Islet of Langerhans (tissue), 1 donor: ENCODE measurements around the gene MR1.
A peak's percentile ranks its signal among the peaks of the same experiment; 100 is the strongest.

ENCODE experiments used
- FAIRE-seq: peaks from one replicate; lab custom pipeline; 2011; peaks lifted over from hg19 to GRCh38; lab: Jason Lieb, UNC

MR1 gene

DNA sequence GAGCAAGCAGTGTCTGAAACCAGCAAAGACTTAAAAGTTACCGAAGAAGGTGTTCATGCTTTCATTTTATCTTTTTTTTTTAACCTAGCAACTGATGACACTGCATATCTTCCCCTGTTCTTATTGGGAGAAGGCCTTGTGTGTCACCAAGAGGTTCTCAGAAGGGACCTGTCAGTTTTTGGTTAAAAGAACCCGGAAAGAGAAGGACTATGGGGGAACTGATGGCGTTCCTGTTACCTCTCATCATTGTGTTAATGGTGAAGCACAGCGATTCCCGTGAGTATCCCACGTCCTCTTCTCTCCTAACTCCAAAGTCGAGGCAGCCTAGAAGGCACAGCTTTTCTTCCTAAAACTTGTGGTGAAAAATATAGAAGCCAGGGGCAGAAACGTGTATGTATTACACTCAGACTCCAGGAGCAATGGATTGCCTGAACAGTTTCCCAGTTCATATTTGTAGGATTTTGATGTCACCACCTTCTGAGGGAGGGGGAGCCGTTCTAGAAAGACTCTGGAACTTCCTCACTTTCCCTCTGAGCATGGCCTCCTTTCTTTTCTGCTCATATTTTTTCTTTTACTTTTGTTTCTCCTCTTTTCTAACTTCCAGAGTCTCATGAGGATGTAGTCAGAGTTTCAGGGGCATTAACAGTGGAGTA is at the start of gene MR1:
MR1 (plus strand) TSS at position 185 of the 653 bp plus-strand sequence; CDS start at position 210, 25 bp downstream.
- FAIRE-seq = peak; percentile 78

DNA sequence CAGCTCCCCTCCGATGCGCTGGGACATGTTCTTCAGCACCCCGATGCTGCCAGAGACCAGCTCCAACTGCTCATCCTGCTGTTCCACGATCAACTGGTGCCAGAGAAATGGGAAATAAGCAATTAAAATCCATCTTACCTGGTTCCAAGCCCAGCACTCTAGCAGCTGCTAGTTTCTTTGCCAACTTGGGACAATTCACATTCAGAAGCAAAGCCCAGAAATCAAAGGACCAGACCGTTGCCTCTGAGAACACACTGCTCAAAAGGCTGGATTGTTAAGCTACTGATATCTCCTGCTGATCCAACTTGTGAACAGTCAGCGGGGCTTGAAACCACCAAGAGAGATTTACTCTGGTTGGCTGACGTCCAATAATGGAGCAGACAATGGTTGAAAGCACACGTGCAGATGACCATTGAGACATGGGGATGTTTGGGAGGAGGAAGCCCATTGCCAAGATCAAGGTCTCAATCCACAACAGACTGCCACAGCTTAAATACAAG is 45.5 kb upstream of the MR1 start:
- no peak for FAIRE-seq

DNA sequence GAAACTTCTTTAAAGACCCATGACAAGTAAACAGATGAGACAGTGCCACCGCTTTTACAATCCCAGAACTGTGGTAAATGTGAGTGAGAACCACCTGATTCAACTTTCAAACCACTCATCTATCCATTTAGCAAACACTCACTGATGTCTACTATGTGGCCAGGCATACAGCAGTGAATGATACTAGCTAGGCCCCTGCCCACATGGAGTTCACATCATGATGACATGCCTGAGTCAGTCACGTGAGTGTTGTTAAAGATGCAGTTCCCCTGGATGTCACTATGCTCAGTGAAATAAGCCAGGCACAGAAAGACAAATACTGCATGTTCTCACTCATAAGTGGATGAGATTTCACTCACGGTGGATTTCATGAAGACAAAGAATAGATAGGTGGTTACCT is 39.5 kb upstream of the MR1 start:
- FAIRE-seq = no peak

DNA sequence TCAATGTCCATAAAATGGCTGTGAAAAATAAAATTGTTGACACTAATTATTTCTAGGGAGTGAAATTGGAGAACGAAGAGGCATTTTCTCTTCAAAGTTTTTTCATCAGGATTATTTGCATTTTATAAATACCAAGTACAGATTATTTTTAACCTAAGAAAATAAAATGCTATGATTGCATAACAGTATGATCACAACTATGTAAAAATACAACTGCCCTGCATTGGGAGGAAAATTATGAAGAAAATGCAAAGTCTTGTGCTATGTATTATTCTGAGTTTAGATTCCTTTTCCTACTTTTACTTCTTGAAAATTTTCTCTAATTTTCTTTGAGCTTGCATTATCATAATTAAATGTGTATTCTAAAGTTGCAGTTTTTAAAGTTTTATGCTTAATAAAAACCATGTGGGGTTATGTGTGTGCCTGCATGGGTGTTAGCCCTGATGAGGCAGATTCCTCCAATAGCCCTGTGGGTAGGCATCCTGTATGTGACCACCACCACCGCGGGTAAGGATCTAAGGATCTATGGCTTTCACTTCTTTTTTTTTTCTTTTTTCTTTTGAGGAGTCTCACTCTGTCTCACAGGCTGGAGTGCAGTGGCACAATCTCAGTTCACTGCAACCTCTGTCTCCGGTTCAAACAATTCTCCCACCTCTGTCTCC is 35.8 kb upstream of the MR1 start:
- no peak for FAIRE-seq

DNA sequence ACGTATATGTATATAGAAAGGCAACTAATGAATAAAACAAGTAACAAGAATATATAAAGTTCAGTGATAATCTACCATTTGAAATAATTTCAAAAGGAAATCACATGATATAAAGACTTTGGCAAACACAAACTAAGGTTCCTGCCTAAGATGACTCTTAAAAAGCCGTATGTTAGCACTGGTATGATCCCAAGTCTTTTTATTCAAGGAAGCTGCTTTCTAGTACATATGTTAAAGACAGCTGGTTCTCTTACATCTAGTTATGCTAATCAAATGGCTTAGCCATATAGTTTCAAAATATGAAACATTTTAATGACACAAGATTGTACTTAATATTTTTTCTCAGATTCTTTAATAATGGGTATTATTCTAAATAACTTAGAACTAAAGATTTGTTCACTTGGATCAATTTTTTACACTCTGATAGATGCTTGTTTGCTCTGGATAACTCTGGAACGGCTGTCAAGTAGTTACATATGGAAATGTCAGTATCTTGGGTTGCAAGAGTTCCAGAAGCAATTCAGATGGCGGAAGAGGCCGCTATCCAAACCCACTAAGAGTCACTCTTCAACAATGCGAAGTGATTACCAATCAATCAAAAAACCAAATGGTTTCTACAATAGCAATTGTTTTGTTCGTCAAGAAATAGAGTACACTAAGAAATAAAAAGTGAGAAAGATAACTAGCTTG is 32.5 kb upstream of the MR1 start:
- FAIRE-seq = no peak

DNA sequence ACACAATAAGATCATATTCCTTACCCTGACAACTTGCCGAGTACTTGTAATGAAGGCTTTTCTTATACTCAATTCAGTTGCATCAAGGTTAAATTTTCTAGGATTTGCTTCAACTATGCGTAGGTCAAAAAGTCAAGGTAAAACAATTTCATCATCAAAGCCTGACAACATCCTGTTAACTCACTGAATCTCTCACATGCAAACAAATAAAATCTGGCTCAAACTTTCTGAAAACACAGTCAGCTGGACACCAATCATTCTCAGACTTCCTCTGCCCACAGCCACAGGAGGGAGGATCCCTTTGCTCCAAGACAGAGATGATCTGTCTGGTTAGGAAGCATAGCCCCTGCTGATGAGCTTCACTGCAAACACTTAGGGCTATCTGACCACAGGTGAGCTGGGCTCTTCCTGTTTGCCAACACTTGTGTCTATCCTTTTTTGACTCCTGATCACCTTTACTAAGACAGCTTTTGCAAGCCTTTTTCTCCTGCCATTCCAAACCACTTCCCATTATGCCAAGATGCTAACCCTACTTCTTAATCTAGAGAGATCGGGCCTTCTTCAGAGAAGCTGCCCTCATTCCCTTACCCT is 31.1 kb upstream of the MR1 start:
- FAIRE-seq = no peak

DNA sequence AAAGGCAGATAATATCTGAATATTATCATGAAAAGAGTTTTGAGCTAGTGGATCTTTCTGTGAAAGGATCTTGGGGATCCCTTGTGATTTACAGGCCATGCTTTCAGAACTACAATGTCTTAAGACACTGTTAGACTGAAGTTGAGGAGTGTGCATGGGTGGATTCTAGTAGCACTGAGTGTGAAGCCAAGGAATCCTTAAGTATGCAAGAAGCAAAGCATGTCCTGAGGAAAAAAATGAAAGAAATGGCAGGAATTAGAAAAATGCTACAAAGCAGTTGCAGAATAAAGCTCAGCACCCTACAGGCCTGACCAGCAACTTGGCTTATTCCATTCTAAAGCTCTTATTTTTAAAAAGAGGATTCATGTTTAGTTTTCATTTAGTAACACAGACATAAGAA is 23.0 kb upstream of the MR1 start:
- no peak for FAIRE-seq

DNA sequence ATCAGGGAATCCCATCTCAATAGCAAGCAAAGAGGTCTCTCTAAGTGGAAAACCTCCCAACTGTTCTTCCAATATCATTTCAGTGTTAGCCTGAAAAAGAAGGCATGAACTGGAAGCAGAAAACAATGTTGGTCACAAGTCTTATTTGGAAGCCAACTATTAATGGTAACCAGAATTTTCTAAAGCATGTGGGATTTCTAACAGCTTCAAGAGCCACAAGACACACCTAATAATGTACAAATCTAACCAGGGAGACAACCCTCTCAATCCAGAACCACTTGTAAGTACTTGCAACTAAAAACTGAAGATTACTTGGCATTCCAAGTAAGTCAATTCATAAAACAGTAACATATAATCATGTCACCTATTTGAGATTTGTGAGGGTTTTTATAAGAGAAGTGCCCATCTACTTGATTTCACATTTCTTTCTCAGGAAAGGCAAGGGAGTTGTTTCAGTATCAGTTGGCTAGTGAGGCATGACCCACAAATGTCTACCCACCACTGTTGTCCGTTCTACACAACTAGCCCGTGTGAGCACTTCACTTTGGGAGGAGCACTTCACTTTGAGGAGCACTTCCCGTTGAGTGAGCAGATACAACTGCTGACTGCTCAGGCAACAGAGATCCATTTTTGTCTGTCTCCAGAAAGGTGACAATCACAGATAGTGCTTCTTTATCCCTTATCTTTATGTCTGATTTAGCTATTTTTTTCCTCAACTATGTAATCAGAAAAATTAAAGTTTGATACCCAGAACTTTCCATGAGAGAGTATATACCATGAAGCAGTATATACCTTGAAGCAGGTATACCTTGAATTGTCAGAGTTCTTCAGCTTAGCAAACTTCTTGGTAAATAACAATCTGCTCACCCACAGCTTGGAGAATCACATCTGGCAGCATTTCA is 22.2 kb upstream of the MR1 start:
- FAIRE-seq = no peak

DNA sequence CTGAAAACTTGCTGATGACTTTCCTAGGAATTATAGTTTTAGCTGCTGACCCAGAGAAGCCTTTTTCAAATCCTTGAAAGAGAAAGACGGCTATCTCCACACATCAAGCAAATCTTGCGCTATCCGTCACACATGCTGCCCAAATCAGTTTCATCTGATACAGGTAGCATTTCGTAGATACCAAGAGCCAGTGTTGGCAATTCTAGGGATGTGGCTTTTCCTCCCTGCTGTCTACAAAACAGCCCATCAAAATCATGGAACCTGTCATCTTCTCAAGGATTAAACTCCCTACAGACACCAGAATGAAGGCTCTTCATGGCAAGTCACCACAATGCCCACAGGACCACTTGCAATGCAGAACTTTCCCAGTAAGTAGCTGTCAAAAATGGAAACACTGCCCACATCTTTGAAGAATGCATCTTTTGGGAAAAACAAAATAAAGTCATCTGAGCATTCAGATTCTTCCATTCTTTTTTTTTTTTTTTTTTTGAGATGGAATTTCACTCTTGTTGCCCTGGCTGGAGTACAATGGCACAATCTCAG is 21.5 kb upstream of the MR1 start:
- no peak for FAIRE-seq

DNA sequence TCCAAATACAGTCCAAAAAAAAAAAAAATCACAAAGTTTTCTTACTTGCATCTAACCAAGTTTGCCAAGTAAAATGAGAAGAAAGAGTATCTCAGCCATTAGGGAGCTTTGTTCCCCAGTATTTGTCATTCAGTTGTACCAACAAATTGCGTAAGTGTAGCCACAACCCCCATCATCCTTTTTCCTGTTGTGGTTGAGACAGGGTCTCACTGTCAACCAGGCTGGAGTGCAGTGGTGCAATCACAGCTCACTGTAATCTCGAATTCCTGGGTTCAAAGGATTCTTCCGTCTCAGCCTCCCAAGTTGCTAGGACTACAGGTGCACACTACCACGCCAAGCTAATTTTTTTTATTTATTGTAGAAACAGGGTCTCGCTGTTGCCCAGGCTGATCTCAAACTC is 20.6 kb upstream of the MR1 start:
- FAIRE-seq = no peak

DNA sequence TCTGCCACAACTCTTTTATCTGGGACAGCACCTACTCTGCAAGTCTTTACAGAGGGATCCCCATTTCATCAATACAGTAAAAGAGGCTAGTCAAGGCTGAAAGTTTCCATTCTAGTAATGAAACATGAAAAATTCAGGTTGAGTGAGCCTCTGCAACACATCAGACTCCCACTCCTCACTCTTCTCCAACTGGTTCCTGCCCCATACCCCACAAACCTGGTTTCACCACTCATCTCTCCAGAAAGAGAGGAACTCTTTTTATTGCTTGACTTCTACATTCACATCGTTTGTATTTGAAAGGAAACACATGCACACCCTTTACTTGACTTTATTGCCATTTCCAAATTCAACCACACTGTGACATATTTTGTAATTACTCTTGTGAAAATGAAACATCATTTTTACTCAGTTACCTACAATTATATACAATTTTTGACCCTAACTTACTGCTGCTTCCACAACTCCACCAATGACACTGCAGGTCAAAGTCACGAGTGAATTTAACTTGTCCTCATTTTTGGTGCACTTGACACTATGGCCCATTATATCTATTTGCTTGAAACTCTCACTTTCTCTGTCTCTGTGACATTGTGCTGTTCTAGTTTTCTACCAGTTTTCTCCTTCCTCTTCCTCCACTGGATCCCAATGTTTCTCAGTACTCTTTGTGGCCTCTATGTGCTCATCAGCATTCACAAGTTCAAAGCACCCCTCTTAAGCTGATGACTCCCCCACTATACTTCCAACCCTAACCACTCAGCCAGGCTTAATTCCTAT is 19.1 kb upstream of the MR1 start:
- FAIRE-seq = no peak

DNA sequence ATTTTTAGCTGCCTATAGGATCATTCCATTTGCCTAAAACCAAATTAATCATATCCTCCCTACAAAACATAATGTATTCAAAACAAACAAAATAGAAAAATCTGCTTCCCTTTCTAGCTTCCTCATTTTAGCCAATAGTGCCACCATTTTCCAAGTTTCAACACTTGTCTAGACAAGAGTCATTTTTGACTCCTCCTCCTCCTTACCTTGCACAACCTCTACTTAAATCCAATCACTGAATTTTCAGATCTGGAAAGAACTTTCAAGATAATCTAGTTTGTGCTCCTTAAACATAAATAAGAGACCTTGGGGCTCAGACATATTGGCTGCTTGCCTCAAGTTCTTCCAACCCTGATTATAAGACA is 18.6 kb upstream of the MR1 start:
- no peak for FAIRE-seq

DNA sequence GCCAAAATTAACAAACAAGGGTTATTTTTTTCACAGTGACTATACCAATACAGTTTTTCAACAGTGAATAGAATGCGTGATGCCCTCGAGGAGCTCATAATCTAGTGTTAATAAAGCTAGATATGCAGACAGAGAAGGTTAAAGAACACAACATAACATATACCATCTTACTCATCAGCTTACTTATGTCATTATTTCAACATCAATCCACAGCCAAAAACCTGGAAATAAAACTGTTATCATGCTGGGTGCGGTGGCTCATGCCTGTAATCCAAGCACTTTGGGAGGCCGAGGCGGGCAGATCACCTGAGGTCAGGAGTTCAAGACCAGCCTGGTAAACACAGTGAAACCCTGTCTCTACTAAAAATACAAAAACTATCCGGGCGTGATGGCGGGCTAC is 17.2 kb upstream of the MR1 start:
- FAIRE-seq = no peak

DNA sequence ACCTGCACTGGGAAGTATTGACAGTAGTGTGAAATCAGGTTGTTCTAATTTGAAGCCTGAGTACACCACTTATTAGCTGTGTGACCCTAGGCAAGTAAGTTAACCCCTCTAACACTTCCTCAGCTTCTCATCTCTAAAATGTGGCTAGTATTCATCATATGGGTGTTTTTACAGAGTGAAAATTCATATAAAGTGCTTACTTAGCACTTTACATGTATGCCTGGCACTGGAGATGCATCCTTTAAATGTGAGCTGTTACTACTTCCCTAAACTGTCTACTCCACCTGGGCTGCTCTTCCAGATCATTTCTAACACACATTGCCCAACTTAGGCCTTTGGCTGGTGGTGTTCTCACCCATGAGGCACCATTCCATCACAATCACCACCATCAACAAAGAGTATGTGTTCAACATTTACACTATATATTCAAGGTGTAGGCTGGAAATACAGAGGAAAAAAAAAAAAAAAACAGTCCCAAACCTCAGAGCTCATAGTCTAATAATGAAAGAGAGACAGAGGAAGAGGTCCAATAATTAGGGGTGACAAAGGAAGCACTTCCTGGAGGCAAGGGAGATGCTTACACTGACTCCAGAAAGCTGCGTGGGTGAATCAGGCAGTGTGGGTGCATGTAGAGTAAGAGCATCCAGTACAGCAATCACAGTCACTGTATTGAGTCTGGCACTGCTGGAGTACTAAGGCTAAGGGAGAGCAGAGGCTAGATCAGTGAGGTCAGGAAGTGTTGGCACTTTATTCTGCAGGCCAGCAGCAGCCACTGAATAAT is 14.7 kb upstream of the MR1 start:
- no peak for FAIRE-seq

DNA sequence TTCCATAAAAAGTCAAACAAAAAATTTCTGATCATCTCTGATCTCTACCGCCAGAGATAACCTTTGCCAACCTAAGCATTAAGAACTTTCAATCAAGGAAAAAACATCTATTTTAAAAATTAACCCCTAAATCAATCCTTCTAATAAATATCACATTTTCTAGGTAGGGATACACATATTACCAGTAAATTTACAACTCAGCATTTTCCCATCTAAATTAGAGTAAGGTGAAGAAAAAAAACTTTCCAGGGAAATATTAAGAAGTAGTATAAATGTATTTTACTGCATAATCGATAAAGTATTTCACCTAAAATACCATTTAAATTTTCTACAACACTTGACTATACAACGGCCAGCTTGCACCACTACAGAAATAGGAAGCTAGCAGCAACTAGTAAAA is 12.6 kb upstream of the MR1 start:
- FAIRE-seq = no peak

DNA sequence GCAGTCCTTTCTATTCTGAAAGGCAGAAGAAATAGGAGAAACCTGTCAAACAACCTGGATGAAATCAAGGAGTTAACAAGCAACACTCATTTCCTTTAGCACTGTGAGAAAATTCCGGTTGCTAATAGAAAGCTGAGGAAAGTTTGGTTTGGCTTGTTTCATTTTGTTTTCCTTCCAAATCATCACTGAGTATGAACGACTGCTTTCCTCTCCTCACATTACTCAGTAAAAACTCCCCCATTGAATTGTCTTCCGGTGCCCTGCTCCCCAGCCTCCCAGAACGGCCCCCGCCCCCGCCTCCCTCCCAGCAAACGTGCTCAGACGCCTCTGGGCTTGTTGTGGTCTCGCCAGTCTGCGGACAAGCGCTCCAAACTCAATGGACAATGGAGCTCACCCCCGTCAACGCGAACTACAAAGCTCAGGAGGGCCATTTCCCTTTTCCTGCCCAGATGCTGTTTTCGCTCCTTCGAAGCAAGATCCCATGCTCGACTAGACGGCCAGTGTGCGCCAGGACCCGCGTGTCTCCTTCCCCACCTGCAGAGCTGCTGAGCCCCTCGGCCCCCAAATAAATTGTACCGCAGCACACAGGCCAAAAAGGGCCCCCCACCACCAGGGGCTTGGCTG is 11.9 kb upstream of the MR1 start:
- no peak for FAIRE-seq

DNA sequence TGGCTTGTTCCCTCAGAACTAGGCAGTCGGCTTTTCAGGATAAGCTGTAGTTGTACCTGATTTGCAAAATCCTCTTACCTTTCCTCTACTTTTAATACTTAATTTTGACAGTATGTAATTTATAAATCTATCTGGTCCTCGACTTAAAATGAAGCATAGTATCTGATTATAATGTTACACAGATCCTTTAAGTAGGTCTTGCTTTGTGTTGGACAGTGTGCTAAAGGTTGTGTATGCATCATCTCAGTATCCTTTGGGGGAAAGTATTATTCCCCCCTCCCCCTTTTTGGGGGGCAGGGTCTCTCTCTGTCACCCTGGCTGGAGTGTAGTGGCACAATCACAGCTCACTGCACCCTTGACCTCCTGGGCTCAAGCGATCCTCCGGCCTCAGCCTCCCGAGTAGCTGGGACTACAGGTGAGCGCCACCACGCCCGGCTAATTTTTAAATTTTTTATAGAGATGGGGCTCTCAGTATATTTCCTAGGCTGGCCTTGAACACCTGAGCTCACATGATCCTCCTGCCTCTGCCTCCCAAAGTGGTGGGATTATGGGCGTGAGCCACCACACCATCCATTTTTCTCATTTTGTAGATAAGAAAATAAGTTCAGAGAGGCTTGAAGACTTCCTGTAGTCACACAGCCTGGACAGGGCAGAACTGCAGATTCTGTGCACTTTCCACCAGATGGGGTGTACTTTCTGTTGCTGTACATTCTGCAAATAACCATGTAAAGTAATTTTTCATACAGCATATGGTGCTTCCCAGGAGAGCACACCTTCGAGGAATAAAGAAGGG is 10.3 kb upstream of the MR1 start:
- FAIRE-seq = peak; percentile 9

DNA sequence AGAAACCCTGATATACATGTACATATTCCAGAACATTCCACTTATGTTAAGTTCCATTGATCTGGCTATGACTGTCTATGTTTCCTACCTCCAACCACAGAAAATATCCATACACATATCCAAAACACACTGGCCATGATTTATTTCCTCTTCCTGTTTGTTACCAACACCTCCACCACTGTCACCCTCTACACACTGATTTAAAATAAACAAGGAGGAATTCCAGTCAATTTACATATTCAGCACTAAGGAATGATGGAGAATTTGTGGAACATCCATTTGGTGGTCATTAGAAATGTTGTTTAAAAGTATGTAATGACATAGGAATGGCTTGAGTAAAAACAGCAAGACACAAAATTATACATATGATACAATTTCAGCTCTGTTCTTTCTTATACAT is 5.6 kb upstream of the MR1 start:
- FAIRE-seq = no peak

DNA sequence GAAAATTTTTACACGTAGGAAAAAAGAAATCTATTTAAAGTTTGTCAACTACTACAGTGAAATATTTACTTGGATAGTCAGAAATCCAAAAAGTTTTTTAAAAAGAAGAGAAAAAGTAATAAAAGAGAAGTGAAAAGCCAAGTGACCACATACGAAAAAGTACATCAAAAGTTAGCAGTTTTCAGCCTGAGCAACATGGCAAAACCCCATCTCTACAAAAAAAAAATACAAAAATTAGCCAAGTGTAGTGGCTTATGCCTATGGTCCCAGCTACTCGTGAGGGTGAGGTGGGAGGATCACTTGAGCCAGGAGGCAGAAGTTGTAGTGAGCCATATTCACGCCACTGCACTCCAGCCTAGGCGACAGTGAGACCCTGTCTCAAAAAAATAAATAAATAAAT is 5.2 kb upstream of the MR1 start:
- no peak for FAIRE-seq
